ENCODE data around the gene SMIM10L1. TPM values are rescaled to one million over a fixed set of nuclear protein-coding genes. Genes with fewer than 3 reads are reported as not detected.

The SMIM10L1 gene
- 10 to 100 TPM; 12.3 to 19.1 (median 13.5) TPM for total RNA-seq

DNA sequence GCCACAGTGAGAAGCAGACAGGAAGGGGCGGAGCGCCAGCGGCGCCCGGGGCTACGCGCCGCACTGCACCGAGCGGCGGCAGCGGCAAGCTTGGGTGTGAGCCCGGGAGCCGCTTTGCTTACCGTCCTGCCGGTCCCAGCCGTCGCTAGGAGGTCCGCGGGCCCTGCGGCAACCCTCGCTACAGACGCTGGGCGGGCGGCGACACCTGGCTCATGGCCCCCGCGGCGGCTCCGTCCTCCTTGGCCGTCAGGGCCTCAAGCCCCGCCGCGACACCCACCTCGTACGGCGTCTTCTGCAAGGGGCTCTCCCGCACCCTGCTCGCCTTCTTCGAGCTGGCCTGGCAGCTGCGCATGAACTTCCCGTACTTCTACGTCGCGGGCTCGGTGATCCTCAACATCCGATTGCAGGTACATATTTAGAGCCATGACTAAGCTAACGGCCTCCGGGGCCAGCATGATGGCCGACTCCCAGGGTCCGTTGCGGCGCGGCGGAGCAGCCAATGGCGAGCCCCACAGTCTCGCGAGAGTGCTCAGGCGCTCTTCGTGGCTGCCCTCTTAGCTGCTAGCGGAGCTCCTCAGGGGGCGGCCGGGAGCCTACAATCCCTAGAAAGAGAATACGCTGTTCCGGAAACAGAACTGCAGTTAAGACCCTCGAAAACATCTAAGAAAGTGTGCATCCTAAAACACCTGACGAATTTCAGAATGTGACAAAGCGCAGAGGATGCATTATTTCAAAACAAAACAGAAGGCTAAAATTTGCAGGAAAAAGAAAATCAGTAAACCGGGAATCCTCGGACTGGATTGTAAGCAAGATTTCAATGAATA, at the start of gene SMIM10L1:
TSS of gene SMIM10L1 (plus strand) at position 50 of the 824 bp plus-strand sequence. CDS start at position 213, 163 bp downstream.
- Histone ChIP-seq H3K27me3 (no peaks in the 10 kb centered on the region), H3K36me3 (no peaks in the 10 kb centered on the region), H3K27ac (replicated peaks in 1 of 4) (peak within 1 kb of the TSS; percentile 89 to 99 (median 96)), H3K4me3 (peak within 1 kb of the TSS; percentile 66 to 97 (median 92)), H3K9me3 (no peaks in the 10 kb centered on the region), H3K4me1 (peaks cover 34 to 43% (median 40%) of the 10 kb centered on the region in 4 donors)
- TF ChIP-seq POLR2AphosphoS5 (IDR thresholded peaks at IDR 0.05) (peak; percentile 74 to 87), CTCF (IDR thresholded peaks at IDR 0.05) (peak in 1 of 3 experiments; percentile 17), EP300 (IDR thresholded peaks at IDR 0.05) (peak; percentile 10), POLR2A (IDR thresholded peaks at IDR 0.05; ENCODE audit: low read depth) (peak; percentile 51)
- WGBS, result under 1% methylated on average over 41 of the region's 70 CpGs
- intact Hi-C loops (cut with DNase I), result no loop called here
- DNase-seq (ENCODE audit: extremely low spot score), result peak; percentile 97

DNA sequence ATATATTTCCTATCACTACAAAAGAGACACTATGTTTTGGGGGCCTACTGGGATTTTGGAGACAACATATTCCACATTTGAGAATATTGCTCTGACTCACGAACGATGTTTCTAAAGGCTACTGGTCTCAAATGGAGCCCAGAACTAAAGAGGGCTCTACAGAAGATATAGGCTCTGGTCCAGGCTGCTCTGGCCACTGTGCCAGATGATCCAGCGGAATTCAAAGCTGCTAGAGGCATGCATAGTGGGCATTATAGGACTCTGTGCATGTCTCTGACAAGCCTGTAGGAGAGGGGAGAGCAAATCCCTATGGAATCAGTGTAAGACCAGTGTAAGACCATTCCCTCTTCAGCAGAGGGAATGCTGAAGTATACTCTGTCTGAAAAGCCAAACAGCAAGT, 40.6 kb upstream of the SMIM10L1 start:
- Histone ChIP-seq H3K4me1 (peaks cover 0 to 13% (median 4%) of the 10 kb centered on the region in 4 donors), H3K9me3 (no peaks in the 10 kb centered on the region), H3K27me3 (no peaks in the 10 kb centered on the region), H3K4me3 (no peak overlapping the region), H3K36me3 (no peaks in the 10 kb centered on the region), H3K27ac (replicated peaks in 1 of 4) (no peak overlapping the region)
- 100% methylated on average over 3 of the region's 3 CpGs for WGBS
- no peak for DNase-seq (ENCODE audit: extremely low spot score)
- TF ChIP-seq EP300 (IDR thresholded peaks at IDR 0.05) (no peak), CTCF (IDR thresholded peaks at IDR 0.05) (no peak), POLR2AphosphoS5 (IDR thresholded peaks at IDR 0.05) (no peak), POLR2A (IDR thresholded peaks at IDR 0.05; ENCODE audit: low read depth) (no peak)
- intact Hi-C loops (cut with DNase I), result no loop called here

DNA sequence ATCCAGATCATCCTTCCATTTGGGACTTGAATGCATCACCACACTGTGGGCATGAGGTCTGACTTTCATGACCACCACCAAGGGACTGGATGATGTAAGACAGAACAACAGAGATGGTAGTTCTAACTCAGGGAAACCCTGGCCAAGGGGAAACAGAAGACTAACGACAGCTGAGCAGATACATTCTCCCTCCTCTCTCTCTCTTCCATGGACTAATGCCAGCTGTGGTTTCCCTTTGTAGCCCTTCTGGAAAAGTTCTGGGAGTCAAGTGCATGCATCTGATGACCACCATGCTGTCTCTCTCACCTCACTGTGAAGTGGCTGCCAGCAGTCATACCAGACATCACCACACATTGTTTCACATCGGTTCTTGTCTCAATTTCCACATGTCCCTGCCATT, 40.0 kb upstream of the SMIM10L1 start:
- Histone ChIP-seq H3K4me3 (no peak overlapping the region), H3K27ac (replicated peaks in 1 of 4) (no peak overlapping the region), H3K9me3 (no peaks in the 10 kb centered on the region), H3K36me3 (no peaks in the 10 kb centered on the region), H3K4me1 (peaks cover 0 to 13% (median 4%) of the 10 kb centered on the region in 4 donors), H3K27me3 (no peaks in the 10 kb centered on the region)
- intact Hi-C loops (cut with DNase I), result no loop called here
- no peak for DNase-seq (ENCODE audit: extremely low spot score)
- no peak for TF ChIP-seq POLR2AphosphoS5 (IDR thresholded peaks at IDR 0.05)
- no peak for TF ChIP-seq EP300 (IDR thresholded peaks at IDR 0.05)
- TF ChIP-seq POLR2A (IDR thresholded peaks at IDR 0.05; ENCODE audit: low read depth), result no peak
- TF ChIP-seq CTCF (IDR thresholded peaks at IDR 0.05), result no peak
- WGBS, result 63% methylated on average over 2 of the region's 2 CpGs

GRCh38 chr12:11133162-11133561, 37.8 kb upstream of the SMIM10L1 start:
- Histone ChIP-seq H3K4me3 (no peak overlapping the region), H3K36me3 (no peaks in the 10 kb centered on the region), H3K27ac (replicated peaks in 1 of 4) (no peak overlapping the region), H3K4me1 (peaks cover 0 to 13% (median 4%) of the 10 kb centered on the region in 4 donors), H3K9me3 (no peaks in the 10 kb centered on the region), H3K27me3 (no peaks in the 10 kb centered on the region)
- 91% methylated on average over 2 of the region's 2 CpGs for WGBS
- TF ChIP-seq POLR2A (IDR thresholded peaks at IDR 0.05; ENCODE audit: low read depth) (no peak), POLR2AphosphoS5 (IDR thresholded peaks at IDR 0.05) (no peak), EP300 (IDR thresholded peaks at IDR 0.05) (no peak), CTCF (IDR thresholded peaks at IDR 0.05) (no peak)
- intact Hi-C loops (cut with DNase I), result no loop called here
- DNase-seq (ENCODE audit: extremely low spot score), result no peak

Data from esophagus muscularis mucosa (tissue), 4 donors.